Stimulated activated CD8-positive, alpha-beta memory T cell treated with anti-CD3 and anti-CD28 coated beads, Interleukin-12 subunit alpha, Interleukin-12 subunit beta, amount 100 ng/mL, for 24 hours (primary cell): ENCODE measurements around the gene TUBB2B.
"Not testable (repeated sequence)": the region's sequence is repeated elsewhere in the genome, so short reads cannot be mapped to it uniquely, and the experiment has no call there.

Experiments
- DNase-seq: peaks from one replicate; pipeline ENCODE4 v3.0.0-alpha.2; 2020; ENCODE audit errors: extremely low read depth

TUBB2B gene

DNA sequence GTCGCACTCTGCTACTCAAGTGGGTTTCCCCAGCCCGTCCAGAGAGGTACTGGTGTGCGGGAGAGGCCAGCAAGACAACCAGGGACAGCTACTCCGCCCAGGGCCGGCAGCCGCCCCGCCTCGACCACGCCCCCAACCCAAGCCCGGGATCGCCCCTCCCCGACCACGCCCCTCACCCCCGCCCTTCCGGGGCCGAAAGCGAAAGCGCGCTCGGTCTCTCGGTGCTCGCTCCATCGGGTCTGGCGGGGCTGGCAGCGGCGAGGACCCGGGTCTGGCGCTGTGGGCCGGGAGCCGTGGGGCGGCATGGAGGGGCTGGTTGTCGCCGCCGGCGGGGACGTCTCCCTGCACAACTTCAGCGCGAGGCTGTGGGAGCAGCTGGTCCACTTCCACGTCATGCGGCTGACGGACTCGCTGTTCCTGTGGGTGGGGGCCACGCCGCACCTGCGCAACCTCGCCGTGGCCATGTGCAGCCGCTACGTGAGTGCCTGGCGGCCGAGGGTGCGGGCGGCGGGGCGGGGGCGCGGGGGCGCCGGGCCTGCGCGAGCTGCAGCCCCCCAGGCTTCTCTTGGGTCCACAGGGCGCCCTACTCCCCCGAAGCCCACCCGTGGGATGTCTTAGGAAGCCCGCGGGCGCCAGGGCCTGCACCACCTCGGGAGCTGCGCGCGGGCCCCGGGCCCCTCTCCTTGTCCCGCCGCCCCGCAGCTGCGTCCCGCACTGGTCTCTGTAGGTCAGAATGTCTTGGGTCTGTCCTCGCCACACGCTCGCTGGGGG lies 31.5 kb upstream of the TUBB2B start, which contains the start of gene PSMG4:
Gene PSMG4, plus strand, starts transcription at position 228 of the 771 bp plus-strand sequence. Its CDS starts 76 bp downstream, at position 304.
- peak; percentile 91 for DNase-seq

DNA sequence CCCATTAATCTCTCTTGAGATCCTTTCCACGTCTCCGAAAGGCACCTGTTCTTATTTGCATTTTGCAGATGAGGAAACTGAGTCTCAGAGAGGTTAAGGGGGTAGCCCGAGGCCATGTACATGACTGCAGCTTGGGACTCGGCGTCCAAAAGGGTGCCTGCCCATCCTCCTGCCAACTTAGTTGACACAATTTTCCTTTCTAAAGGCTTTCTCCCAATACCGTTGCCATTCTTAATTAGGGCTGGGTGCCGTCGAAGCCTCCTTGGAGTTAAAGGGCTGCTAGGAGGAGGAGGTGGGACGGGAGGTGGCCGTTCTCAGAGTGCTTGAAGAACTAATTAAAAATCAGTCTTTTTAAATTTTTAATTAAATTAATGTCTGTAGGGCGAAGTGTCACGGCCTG lies 30.7 kb upstream of the TUBB2B start:
- no peak for DNase-seq

DNA sequence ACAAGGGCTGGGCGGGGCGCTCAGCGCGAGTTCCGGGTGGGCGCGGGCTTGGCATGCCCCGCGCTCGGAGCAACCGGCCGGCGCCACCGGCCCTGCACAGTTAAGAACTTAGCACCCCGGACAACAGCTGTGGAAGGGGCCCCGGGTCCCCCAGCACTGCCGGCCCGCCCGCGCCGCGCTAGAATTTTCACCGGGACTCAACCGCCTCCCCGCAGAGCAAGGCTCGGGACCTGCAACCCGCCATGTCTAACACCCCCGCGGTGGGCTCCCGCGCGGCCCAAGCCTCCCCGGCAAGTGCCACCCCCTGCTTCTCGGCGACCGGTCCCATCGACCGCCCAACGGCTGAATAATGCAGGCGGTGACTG lies 26.1 kb upstream of the TUBB2B start:
- no peak for DNase-seq

DNA sequence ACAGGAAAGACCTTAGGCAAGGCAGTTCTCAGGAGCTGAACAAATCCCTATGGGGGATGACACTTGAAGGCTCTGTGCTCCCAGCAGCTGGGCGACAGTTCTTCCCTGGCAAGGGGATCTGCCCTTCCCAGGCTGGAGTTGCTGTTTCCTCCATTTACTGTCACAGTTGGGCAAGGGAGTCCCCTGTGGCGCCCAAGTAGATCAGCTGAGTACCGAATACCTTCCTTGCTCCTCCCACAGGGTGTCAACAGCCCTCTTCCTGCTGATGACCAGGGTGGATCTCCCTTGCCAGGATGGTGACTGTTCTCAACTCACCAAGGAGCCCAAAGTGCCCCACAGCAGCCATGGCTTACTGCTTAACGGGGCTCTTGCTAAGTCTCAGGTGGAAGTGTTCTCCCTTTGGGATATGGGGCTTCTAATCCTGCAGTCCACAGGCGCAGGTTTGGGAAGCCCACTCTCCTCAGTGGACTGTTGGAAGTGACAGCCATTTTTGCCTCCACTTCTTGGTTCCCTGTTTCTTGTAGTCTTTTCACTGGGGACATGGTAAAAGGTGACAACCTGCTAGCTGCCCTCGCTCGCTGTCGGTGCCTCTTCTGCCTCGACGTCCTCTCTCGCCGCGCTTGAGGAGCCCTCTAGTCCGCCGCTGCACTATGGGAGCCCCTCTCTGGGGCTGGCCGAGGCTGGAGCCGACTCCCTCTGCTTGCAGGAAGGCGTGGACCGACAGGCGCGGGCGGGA lies 25.6 kb upstream of the TUBB2B start:
- no peak for DNase-seq

DNA sequence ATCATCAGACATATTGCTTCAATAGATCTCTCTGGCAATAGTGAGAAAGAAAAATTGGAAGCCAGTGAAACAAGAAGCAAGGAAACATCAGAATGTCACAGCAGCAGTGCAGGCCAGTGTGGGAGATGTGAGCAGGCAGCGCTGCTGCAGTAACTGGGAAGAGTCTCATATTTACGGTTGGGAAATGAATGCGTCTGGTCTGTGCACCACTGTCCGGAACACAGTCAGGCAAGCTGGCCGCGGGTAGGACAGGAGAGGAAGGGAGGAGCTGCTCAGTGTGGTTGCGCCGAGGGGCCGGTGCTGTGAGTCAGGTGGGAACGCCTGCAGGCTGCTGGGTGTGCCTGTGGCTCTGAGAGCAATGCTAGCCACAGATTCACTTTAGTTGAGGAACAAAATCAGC lies 24.9 kb upstream of the TUBB2B start:
- no peak for DNase-seq

DNA sequence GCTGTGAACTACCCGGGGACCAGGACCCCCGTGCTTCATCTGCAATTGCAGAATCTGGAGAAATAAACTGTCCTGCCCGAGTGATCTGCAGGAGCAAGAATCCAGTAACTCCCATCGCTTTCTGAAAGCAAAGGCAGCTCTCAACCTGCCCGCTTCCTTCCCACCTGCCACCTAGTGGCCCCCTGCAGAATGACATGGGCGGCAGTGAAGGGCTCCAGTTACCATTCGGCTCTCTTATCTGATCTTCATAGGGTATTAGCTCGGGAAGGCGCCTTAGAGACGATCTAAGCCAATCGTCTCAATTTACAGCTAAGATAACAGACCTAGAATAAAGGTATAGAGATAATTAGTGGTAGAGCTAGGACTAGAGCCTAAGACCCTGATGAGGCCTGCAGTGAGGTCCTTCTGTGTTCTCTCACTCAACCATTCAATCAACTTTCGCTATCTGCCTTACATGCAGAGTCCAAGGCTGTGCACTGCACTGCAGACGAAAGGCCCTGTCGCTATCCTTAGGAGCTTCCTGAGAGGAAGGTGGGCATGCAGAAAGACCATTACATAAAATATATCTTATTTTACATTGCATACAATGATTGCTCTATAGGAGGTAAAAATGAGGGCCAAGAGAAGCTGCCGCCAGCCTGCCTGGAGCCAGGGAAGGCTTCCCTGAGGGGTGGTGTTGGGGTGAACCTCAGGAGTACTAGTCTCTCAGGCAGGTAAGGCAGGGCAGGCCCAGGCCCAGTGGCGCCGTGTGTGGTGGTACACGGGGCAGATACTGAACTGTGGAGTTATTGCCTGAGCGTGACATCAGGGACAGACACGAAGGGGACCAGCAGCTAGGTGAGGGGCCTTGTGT lies 24.2 kb upstream of the TUBB2B start:
- peak; percentile 45 for DNase-seq

DNA sequence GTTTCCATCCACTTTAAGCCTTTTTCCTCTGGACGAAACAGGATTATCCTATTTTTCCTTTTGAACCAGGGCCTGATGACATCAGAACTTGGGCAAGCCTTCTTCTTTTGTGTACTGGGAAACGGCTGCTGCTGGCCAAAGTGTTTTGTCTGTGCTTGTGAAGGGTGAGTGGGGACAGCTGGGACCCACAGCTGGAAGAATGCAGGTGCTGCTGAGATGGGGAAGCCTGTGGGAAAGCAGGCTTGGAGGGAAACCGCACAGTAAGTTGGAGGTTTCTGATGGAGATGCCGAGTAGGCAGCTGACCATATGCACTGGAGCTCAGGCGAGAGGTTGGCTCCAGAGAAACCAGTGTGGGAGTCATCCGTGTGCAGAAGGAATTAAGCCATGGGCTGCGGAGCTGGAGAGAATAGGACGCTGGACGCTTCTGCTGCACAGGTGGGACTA lies 22.8 kb upstream of the TUBB2B start:
- no peak for DNase-seq

DNA sequence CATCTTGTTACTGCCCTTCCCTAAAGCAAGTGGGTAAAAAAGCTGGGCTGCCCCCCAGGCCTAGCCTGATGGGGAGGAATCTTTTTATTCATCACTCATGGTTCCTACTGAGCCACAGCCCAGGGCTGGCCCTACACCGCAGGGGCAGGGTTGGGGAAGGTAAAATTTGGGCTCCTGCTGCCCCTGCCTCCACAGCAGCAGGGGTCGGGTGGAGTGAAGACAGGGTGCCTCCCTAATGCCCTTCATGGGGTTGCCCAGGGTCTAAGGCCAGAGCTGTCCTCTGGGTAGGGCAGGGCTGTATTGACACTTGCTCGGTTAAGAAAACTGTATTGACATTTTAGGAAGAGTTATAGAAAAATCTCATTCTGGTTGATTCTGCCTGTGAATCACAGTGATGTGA lies 22.4 kb upstream of the TUBB2B start:
- no peak for DNase-seq

DNA sequence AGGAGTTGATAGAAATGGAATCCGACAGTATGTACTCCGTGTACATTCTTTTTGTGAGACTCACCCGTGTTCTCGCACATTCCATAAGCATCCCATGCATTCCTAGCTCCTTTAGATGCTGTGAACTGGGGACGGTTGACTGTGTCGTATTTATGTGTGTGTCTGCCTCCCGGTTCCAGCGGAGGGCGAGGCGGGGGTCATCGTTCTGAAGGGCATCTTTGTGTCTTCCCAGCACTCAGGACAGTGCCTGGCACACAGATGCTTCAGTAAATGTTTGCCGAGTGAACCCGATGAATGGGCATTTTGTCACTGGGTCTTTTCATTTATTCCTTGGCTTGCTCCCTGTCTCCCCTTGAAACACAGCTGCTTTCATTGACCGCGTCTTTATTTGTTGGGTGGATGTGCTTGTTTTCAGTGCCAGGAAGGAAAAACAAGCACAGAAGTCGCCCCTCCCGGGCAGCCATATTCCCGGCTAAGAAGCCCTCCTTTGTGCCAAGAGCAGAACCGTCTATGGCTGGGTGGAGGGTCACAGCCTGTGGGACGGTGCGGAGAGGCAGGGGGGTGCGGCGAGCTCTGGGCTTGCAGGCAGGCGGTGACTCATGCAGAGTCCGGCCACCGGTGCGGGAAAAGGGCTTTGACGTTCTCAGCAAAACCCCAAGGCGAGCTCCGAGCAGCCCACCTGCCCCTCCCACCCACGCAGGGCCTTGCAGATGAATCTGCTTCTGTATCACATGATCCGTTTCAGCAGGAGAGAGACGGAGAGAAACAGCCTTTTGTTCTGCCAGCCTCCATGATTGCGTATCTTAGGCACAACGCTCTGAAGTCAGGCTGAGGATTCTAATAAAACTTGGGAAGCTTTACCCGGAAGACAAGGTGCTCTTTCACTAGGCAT lies 20.0 kb upstream of the TUBB2B start:
- no peak for DNase-seq

DNA sequence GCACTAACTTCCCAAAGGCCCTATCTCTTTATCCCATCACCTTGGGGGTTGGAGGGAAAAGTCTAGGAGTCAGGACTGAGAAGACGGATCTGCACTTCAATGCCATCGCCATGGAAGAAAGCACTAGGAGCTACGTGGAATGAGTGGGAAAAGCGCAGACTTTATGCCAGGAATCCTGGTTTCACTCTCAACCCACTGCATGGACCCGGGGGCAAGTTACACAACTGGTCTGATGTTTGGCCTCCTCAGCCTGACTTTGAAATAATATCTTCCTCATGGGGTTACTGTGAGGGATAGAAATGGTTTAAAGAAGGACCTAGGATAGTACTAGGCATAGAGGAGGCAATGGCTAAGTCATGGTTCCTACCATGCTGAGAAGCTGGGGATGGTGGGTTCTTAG lies 17.8 kb upstream of the TUBB2B start:
- no peak for DNase-seq

DNA sequence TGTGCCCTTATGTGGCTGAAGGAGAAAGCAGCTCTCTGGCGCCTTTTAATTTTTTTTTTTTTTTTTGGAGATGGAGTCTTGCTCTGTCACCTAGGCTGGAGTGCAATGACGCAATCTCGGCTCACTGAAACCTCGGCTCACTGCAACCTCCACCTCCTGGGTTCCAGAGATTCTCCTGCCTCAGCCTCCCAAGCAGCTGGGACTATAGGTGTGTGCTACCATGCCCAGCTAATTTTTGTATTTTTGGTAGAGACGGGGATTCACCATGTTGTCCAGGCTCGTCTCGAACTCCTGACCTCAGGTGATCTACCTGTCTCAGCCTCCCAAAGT lies 17.3 kb upstream of the TUBB2B start:
- not testable (repeated sequence) for DNase-seq

DNA sequence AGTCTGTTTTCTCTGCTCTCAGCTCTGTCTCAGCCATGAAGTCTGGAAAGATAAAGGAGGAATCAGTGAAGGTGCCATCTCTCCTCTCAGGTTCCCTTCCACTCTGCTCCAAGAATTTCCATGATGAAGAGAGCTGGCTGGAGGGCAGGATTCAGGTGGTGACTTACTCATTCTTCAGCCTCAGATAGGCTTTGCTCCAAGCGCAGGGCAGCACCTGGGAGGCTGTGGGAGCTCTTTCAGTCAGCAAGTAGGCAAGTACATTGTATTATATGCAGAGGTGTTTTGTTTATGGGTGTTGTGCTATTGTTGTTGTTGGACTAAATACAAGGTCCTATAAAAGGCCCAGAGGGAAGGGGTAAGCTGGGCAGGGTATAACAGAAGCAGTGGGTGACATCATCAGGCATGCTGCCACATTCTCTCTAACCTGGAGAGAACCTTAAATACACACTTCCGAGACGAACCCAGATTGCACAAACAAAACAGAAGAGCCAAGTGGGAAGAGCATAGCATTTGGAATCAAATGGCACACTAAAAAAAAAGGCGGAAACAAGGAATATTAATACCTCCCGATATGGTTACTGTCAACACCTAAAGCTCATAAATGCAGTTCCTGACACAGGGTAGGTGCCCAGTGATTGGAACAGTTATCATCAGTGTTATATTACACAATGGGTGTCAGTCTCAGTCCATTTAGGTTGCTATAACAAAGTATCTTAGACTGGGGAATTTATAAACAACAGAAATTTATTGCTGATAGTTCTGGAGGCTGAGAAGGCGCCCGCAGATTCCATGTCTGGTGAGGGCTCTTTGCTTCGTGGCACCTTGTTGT lies 16.8 kb upstream of the TUBB2B start:
- DNase-seq: no peak

DNA sequence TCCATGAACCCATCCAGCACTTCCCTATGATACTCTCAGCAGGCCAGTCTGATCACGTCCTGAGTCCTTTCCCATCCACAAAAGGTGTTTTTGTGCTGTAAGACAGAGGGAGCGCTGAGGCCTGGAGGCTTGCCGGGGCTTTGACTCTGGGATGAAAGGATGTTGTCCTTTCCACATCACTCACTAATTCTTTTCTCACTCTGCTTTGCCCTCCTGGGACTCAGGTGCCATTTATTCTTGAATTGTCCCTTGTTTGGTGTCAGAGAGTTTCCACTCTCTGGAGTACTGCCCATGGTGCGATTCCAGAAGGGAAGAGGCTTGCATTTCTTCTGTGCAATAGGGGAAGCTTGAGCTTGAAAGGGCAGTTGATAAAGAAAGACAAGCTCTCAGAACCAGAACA lies 15.3 kb upstream of the TUBB2B start:
- no peak for DNase-seq

DNA sequence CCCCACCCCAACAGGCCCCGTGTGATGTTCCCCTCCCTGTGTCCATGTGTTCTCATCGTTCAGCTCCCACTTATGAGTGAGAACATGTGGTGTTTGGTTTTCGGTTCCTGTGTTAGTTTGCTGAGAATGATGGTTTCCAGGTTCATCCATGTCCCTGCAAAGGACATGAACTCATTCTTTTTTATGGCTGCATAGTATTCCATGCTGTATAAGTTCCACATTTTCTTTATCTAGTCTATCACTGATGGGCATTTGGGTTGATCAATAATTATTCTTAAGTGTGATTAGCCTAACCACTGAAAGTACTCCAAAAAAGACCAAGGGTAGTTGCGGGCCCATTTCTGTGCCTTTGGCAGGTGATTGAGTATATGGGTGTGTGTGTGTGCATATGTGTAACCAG lies 14.3 kb upstream of the TUBB2B start:
- DNase-seq: not testable (repeated sequence)

DNA sequence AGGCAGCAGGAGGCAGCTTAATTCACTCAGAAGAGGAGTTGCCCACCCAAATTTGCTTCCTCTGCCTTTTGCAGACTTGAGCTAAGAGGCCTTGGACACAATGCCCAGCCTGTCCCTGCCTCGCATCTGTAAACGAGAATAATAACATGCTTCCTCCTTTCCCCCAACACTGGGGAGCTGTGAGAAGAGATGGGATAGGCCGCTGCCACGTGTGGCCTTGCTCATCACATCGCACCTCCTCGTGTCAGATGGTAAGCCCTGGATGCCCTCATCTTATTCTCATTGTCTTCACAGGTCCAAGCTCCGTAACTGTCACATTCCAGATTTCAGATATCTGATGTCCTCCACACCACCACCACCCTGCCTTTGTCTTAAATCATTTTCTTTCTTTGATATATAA lies 13.1 kb upstream of the TUBB2B start:
- no peak for DNase-seq

DNA sequence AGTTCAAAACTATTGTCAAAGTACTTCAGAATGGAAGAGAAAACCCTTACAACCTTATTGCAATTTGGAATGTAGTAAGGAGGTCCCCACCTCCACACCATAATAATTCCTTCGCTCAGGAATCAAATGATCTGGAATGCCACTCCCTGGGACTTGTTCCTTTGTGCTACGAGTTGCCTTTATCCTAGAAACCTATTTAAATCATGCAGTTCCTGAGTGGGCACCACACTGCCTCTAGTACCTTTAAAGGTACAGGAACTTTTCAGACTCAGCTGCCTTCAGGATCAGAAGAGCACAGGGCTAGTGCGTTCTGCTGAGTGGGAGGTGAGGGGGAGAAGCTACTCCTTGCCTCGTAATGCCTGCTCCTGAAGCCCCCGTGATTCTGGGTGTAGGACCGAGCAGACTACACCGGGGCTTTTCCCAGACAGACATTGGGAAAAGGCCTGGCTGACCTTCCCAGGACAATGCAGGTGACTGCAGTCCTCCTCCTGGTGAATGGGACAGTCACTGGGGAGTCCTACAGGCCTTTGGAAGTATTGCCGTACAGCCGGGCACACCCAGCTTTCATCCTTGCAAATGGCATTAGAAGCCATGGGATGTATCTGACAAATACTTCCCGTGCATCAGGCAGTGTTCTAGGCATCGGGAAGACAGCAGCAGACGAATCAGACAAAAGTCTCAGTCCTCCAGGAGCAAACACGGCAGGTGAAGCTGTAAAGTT lies 11.8 kb upstream of the TUBB2B start:
- DNase-seq: no peak

DNA sequence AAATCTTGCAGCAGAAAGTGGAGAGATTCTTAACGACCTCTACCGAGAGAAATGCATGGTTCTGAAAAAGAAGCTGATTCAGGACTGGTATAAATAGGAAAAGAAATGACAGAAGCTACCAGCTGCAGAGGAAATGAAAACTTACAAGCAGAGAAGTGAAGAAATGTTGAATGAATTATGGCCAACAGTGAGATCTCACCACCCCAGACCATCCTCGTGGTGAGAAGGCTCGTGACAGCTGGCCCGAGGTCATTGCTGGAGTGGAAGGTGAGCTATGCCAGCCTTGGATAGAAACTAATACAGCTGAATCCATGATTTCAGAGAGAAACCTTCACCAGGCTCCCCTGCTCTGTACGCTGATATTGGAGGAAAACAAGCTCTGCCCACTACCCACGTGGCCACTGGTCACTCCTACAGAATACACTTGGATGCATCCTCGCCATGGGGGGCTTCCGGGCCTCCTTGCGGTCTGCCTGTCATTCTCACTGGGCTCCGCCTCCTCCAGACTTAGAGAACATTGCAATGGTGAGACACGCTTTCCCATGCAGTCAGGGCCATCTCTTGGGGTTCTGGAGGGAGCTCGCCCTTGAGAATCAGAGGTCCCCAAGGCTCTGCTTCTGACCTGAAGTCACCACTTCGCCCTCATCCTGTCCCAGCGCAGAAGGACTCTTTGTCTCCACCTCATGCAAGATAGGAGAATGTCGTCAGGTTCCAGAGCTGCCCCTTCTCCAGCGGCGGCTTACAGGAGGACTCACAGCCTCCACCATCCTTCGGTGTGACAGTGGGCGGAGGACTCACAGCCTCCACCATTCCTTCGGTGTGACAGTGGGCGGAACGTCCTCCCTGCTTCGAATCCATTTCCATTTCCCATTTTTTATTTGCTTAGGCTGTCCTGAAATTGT lies 10.6 kb upstream of the TUBB2B start:
- no peak for DNase-seq

DNA sequence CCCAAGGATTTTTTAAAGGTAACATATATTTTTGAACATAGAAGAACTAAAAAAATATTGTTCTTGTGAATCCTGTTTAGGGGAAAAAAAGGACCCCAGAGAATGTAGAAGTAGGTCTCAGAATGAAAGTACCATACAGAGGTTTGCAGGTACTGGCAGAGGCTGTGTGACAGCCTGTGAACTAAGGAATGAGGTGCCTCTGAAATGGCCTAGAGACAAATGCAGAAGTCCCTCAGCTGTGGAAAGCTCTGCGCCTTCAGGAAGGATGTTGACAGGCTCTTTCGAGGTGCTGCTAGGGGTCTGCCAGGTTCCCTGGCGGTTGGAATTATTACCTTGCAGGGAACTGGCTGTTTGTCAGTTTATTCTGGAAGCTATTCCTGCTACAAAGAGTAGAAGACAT lies 8.6 kb upstream of the TUBB2B start:
- no peak for DNase-seq

DNA sequence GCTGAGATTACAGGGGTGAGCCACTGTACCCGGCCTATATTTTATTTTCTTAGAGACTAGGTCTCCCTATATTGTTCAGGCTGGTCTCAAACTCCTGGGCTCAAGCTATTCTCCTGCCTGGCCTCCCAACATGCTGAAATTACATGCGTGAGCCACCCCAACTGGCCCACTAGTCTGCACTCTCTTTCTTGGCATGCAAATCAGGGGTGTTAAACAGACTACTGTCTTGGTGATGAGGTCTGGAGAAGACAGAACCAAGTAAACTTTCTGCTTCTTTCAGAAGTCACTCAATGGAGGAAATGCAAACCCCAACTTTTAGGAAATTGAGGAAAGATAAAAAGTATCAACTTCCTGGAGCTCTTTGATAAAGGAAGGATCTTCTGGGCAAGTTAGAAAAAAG lies 8.0 kb upstream of the TUBB2B start:
- no peak for DNase-seq
